DOHH2 (cell line): ENCODE measurements around the gene HLA-DMA.

ENCODE experiments used
- H3F3A ChIP-seq: fragments of 200-600 bp; sonication (generic), shearing (Covaris generic); 2 replicates; pipeline ENCODE4 v1.6.0; 2016; ENCODE audit warnings: antibody characterized with exemption, mild to moderate bottlenecking; ENCODE audit not compliant: control insufficient read depth, insufficient read depth
- H3K27ac ChIP-seq: fragments of 200-600 bp; sonication (generic); 2 replicates; pipeline ENCODE4 v1.5.1; 2014; ENCODE audit warnings: low read depth, mild to moderate bottlenecking, low read length, moderate library complexity
- H3K27me3 ChIP-seq: fragments of 200-600 bp; sonication (generic); 2 replicates; pipeline ENCODE4 v1.6.1; 2014; ENCODE audit warnings: mild to moderate bottlenecking, low read length, mixed read lengths; ENCODE audit not compliant: control insufficient read depth
- H3K36me3 ChIP-seq: fragments of 200-600 bp; sonication (generic); 2 replicates; pipeline ENCODE4 v1.6.1; 2014; ENCODE audit warnings: mild to moderate bottlenecking, low read length, moderate library complexity, mixed read lengths; ENCODE audit not compliant: control insufficient read depth
- H3K4me1 ChIP-seq: fragments of 200-600 bp; sonication (generic); 2 replicates; pipeline ENCODE4 v1.6.1; 2014; ENCODE audit warnings: mild to moderate bottlenecking, low read length, mixed read lengths; ENCODE audit not compliant: control insufficient read depth
- H3K4me2 ChIP-seq: fragments of 200-600 bp; sonication (generic); 2 replicates; pipeline ENCODE4 v1.6.0; 2014; ENCODE audit warnings: mild to moderate bottlenecking, low read length, moderate library complexity
- H3K4me3 ChIP-seq: fragments of 200-600 bp; sonication (generic); 2 replicates; pipeline ENCODE4 v1.5.1; 2014; ENCODE audit warnings: mild to moderate bottlenecking, low read length, mixed read lengths
- H3K79me2 ChIP-seq: fragments of 200-600 bp; sonication (generic); 2 replicates; pipeline ENCODE4 v1.6.1; 2014; ENCODE audit warnings: mild to moderate bottlenecking, low read length, mixed read lengths; ENCODE audit not compliant: control insufficient read depth
- H3K9me2 ChIP-seq: fragments of 200-600 bp; sonication (generic); replicated peaks from 2 replicates; pipeline ENCODE4 v1.6.1; 2014; ENCODE audit warnings: mild to moderate bottlenecking, low read length, mixed read lengths; ENCODE audit not compliant: control insufficient read depth
- H3K9me3 ChIP-seq: fragments of 200-600 bp; sonication (generic); 2 replicates; pipeline ENCODE4 v1.6.1; 2014; ENCODE audit warnings: antibody characterized with exemption, low read length, mixed read lengths; ENCODE audit not compliant: control insufficient read depth, insufficient read depth
- H4K20me1 ChIP-seq: fragments of 200-600 bp; sonication (generic); 2 replicates; pipeline ENCODE4 v1.6.0; 2014; ENCODE audit warnings: low read depth, mild to moderate bottlenecking, antibody characterized with exemption, low read length, moderate library complexity; ENCODE audit not compliant: control insufficient read depth, insufficient read depth
- CTCF ChIP-seq: fragments of 200-600 bp; sonication (generic); IDR thresholded peaks from one replicate; pipeline ENCODE4 v1.5.1; 2014; ENCODE audit warnings: antibody characterized with exemption, mild to moderate bottlenecking, low read depth, low read length; ENCODE audit not compliant: poor library complexity, severe bottlenecking
- EZH2phosphoT487 ChIP-seq: fragments of 200-600 bp; sonication (generic); IDR thresholded peaks from 2 replicates; pipeline ENCODE4 v1.6.1; 2017; ENCODE audit warnings: borderline replicate concordance, mild to moderate bottlenecking, antibody characterized with exemption, low read length, moderate library complexity, mixed read lengths

HLA-DMA gene

GRCh38 chr6:32932132-32932868 lies 20.6 kb downstream of the HLA-DMA start:
- Histone ChIP-seq H3K9me3 (no peaks in the 10 kb centered on the region), H3K4me2 (no peak overlapping the region), H3K4me3 (no peak overlapping the region), H3K9me2 (no peaks in the 10 kb centered on the region), H4K20me1 (no peaks in the 10 kb centered on the region), H3K27me3 (no peaks in the 10 kb centered on the region), H3K4me1 (peaks cover 47% of the 10 kb centered on the region), H3F3A (peaks cover 21% of the 10 kb centered on the region), H3K36me3 (peaks cover 40% of the 10 kb centered on the region), H3K79me2 (peaks cover 4% of the 10 kb centered on the region), H3K27ac (no peak overlapping the region)
- TF ChIP-seq CTCF (no peak), EZH2phosphoT487 (no peak)

DNA sequence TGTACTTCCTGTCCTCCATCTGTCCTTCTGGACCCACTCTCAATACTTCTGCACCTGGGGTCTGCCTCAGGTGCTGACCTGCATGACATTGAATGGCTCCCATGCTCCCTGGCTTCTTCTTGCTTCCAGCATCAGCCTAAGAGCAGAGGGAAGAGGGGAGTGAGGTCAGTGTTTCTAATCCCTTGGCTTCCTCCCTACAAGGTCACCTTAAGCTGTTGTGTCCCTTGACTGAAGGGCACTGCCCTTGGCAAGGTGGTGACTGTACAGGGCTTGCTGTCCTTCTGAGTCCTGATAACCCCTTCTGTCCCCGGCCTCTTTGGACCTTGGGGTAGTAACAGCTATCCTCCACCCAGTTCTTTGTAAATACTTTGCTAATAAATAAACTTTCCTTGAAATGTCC lies 21.7 kb downstream of the HLA-DMA start:
- Histone ChIP-seq H3K9me3 (no peaks in the 10 kb centered on the region), H3K4me3 (no peak overlapping the region), H3K4me1 (peaks cover 36% of the 10 kb centered on the region), H3K9me2 (no peaks in the 10 kb centered on the region), H3K4me2 (no peak overlapping the region), H3K27me3 (no peaks in the 10 kb centered on the region), H3F3A (peaks cover 18% of the 10 kb centered on the region), H3K27ac (no peak overlapping the region), H4K20me1 (no peaks in the 10 kb centered on the region), H3K79me2 (no peaks in the 10 kb centered on the region), H3K36me3 (peaks cover 29% of the 10 kb centered on the region)
- TF ChIP-seq EZH2phosphoT487, result no peak
- no peak for TF ChIP-seq CTCF

DNA sequence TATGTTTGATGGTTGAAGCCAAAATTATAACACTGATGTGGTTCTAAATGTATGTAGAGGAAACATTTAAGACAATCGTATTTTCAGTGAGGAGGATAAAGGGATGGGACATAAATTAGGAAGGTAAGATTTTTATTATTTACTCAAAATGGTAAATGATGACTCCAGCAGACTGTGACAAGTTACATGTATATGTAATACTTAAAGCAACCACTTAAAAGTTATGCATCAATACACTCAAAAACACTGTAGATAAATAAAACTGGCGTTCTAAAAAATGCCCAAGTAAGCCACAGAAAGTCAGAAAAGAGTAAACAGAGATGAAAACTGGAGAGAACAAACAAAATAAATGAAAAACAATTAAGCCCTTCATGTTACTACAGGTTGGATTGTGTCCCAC lies 30.8 kb downstream of the HLA-DMA start:
- TF ChIP-seq EZH2phosphoT487 (no peak), CTCF (no peak)
- Histone ChIP-seq H3K27me3 (no peaks in the 10 kb centered on the region), H3K9me3 (no peaks in the 10 kb centered on the region), H3F3A (peaks cover 7% of the 10 kb centered on the region; the same call in 1 of the 2 replicates), H3K4me3 (peak overlapping the region; percentile 37), H3K9me2 (no peaks in the 10 kb centered on the region), H3K79me2 (no peaks in the 10 kb centered on the region), H3K27ac (peak overlapping the region; percentile 44), H3K36me3 (no peaks in the 10 kb centered on the region), H3K4me2 (peak overlapping the region; percentile 56), H4K20me1 (no peaks in the 10 kb centered on the region), H3K4me1 (peaks cover 52% of the 10 kb centered on the region)
